ENCODE results near the gene EYA2. TPM values are rescaled to one million over a fixed set of nuclear protein-coding genes. Genes with fewer than 3 reads are reported as not detected.

Gene EYA2
- total RNA-seq, 1 experiment from 2014 or later = 0.74 TPM

DNA sequence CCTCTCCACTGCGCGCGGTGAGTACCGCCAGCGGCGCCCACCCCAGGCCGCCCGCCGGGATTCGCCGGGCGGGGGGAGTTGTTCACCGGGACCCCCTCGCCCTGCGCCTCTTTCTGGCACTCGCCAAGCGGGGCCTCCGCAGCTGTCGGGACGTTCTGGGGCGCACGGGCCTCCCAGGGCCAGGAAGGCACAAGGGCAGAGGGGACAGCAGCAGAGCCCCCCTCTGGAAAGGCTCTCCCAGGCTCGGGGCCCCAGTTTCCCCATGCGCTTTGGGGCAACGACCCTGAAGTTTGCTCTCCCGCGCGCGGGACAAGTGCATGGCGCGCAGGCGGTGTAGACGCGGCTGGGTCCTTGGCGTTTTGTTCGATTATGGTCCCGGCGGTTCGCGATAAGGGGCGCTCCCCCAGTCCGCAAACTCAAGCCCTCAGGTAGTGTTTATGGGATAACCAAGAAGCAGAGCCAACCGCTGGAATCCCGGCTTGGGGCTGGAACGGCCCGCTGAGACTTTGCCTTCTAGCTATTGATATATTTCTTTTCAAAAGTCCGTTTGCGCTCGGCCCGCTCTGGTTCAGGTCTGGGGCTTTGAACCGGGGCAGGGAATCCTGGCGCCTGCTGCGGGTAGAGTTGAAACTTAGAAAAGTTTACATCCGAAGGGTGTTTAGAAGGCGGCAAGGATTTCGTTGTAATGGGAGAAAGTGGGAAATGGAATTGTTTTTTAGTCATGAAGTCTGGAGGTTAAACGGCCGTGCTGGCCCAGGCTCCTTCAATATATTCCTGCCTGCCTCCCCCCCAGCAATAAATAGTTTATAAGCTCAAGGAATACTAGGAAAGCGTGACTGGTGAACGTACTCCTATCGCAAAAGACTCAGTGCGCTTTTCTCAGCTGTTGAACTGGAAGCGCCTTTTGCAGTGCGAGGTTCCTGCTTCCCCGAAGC, 595 bp downstream of the EYA2 start:
- H3K79me2 ChIP-seq (ENCODE audit: insufficient read depth, low read length) = no peaks in the 10 kb centered on the region
- Mint-ChIP-seq H3K9me3 (peaks cover 7 to 9% of the 10 kb centered on the region in 2 experiments), H3K36me3 (ENCODE audit: insufficient read depth in 1 of 3, low read depth in 3 of 3) (peaks cover 0 to 7% (median 5%) of the 10 kb centered on the region in 3 experiments; a peak in 4 of 7 replicates), H3K27me3 (ENCODE audit: low read depth) (peaks cover 64% of the 10 kb centered on the region), H3K4me3 (peak overlapping the region; percentile 62 to 84), H3K4me1 (peaks cover 30 to 36% of the 10 kb centered on the region in 2 experiments), H3K27ac (no peak overlapping the region)
- peaks cover 11% of the 10 kb centered on the region for H3K23me2 ChIP-seq (ENCODE audit: insufficient read length, low read depth, low read length, poor library complexity, severe bottlenecking)
- H3K4ac ChIP-seq (ENCODE audit: low read depth, low read length) = no peak overlapping the region
- no peak overlapping the region for H2AFZ ChIP-seq (ENCODE audit: low read length)
- no peaks in the 10 kb centered on the region for H4K20me1 ChIP-seq (ENCODE audit: control insufficient read depth, insufficient read depth, insufficient read length)
- no peaks in the 10 kb centered on the region for H3K79me1 ChIP-seq (ENCODE audit: insufficient read depth, low read depth, low read length, poor library complexity, severe bottlenecking)
- H3K4me1 ChIP-seq (ENCODE audit: insufficient read depth, low read length) = no peaks in the 10 kb centered on the region
- peaks cover 16% of the 10 kb centered on the region; the same call in 1 of the 2 replicates for H3K27me3 ChIP-seq (ENCODE audit: insufficient read depth, low read length)
- H2AK5ac ChIP-seq (ENCODE audit: insufficient read length, low read length) = no peak overlapping the region
- no peak overlapping the region for H2BK12ac ChIP-seq (ENCODE audit: insufficient read length, low read depth, low read length)
- TF ChIP-seq, protein P1, sequence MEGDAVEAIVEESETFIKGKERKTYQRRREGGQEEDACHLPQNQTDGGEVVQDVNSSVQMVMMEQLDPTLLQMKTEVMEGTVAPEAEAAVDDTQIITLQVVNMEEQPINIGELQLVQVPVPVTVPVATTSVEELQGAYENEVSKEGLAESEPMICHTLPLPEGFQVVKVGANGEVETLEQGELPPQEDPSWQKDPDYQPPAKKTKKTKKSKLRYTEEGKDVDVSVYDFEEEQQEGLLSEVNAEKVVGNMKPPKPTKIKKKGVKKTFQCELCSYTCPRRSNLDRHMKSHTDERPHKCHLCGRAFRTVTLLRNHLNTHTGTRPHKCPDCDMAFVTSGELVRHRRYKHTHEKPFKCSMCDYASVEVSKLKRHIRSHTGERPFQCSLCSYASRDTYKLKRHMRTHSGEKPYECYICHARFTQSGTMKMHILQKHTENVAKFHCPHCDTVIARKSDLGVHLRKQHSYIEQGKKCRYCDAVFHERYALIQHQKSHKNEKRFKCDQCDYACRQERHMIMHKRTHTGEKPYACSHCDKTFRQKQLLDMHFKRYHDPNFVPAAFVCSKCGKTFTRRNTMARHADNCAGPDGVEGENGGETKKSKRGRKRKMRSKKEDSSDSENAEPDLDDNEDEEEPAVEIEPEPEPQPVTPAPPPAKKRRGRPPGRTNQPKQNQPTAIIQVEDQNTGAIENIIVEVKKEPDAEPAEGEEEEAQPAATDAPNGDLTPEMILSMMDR (conservative IDR thresholded peaks at IDR 0.05) = no peak
- peak overlapping the region; percentile 64 for H3K4me2 ChIP-seq (ENCODE audit: insufficient read depth, insufficient read length, low read length)
- H3K27ac ChIP-seq (ENCODE audit: insufficient read length, low read depth, low read length) = no peak overlapping the region
- no peak overlapping the region for H3K9ac ChIP-seq (ENCODE audit: extremely low read depth, insufficient read length, low read length)
- no peak overlapping the region for H2BK15ac ChIP-seq (ENCODE audit: low read depth, low read length)
- H3T11ph ChIP-seq (ENCODE audit: low read length) = no peak overlapping the region
- H2BK20ac ChIP-seq (ENCODE audit: low read depth, low read length, poor library complexity, severe bottlenecking) = no peak overlapping the region
- H4K91ac ChIP-seq (ENCODE audit: insufficient read length, low read depth, low read length) = no peak overlapping the region
- H3K14ac ChIP-seq (ENCODE audit: insufficient read depth, low read length) = no peak overlapping the region
- no peak overlapping the region for H4K8ac ChIP-seq (replicated peaks; ENCODE audit: insufficient read length, low read depth, low read length)
- WGBS (ENCODE audit: extremely low coverage, insufficient read length, low lambda C conversion rate) = no CpG with 5 or more reads among the region's 65 CpGs
- H2BK120ac ChIP-seq (ENCODE audit: low read depth, low read length, poor library complexity, severe bottlenecking) = no peak overlapping the region
- no peaks in the 10 kb centered on the region for H3K9me3 ChIP-seq (ENCODE audit: control insufficient read depth, low read depth, low read length)
- H2BK5ac ChIP-seq (ENCODE audit: insufficient read length, low read length) = no peak overlapping the region
- peak; percentile 39 for DNase-seq
- H4K5ac ChIP-seq (ENCODE audit: insufficient read length, low read depth, low read length) = no peak overlapping the region
- H3K56ac ChIP-seq (ENCODE audit: insufficient read length, low read depth, low read length) = no peak overlapping the region
- no peak overlapping the region for H3K23ac ChIP-seq (ENCODE audit: insufficient read length, low read depth, low read length)
- H3K18ac ChIP-seq (ENCODE audit: insufficient read length, low read depth, low read length) = no peak overlapping the region
